NCI-H1092 (cell line): ENCODE data around the gene MYLK2.

Source experiments
- DNase-seq: peaks from one replicate; lab custom pipeline; 2025; lab: John Stamatoyannopoulos, UW

MYLK2 gene

DNA sequence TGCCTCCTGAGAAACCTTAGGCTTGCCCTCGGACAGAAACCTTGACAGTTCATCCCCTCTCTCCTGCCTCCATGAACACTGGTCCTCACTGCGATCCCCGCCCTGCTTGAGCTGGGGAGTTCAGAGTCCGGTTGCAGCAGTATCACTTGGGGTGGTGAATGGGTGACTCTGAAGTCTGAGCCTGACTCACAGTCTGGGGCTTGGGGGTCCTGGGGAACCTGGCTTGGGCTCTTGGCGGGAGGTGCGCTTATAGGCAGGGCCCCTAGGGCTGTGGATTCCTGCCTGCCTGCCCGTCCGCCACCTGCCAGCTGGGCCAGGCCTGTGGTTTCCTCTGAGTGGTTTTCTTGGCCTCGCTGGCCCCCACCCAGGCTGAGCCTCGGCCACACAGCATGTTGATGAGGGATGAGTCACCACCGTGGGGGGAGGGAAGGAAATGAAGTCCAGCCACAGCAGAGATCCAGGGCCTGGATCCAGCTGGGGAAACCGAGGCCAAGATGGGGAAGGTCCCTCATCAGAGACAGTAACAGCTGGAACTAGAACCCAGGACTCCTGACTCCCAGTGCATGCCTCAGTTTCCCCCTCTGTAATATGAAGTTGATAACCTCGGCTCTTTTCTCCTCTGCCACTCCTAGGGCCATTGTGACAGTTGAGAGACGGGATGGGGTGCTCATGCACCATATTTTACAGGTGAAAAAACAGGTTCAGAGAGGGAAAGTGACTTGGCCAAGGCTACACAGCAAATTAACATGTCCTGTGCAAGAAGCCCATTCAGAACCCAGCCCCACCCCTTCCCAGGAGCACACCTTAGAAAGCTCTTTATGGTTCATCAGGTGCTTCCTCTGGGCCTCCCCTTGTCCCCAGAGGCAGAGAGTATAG is 17.1 kb downstream of the MYLK2 start:
- no peak for DNase-seq

DNA sequence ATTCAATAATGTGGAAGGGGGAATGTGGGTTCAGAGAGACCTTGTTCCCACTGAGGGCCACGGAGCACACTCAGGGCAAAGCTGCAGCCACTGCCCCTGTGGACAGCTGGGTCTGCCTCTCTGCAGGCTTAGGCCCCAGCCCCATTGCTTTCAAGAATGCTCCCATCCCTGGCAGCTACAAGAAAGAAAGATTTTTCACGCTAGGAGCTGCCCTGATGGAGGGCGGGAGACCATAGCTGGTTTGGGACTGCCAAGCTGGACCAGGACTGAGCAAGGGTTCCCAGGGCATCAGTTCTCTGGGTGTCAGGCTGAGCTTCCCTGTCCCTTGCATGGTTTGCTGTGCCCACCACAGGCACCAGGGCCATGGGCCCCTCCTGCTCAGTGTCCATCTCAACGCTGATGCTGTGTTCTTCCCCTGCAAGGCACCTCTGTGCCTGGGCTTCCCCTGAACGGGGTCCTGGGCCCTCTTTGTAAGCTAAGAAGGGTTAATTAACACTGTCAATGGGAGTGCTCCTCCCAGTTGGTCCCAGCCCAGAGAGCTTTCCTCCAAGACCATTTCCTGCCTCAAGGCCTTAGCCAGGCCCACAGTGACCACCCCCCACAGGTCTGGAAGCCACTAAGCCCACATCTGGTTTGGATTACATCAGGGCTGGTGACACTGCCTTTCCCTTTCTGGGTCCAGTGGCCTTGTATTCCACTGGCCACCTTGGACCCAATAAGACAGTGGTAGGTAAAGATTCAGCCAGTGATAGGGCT is 17.9 kb downstream of the MYLK2 start:
- no peak for DNase-seq

DNA sequence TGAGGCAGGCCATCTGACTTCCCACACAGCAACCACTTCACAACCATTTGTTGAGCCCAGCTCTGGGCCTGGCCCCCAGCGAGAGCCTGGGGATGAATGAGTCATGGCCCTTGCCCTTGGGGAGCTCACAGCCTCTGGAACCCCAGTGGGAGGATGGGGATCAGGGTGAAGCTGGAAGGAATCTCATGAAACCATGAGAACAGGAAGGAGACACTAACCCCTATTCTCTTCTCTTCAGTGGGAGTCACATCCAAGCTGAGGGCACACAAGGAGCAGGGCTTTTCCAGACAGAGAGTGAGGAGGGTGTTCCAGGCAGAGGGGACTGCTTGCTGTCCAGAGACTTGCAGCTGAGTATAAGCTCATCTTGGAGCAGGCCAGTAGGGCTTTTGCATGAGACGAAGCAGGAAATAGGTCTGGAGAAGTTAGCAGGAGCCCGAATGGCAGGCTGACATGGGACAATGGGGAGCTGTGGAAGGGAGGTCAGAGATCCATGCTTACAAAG is 18.8 kb downstream of the MYLK2 start:
- no peak for DNase-seq

DNA sequence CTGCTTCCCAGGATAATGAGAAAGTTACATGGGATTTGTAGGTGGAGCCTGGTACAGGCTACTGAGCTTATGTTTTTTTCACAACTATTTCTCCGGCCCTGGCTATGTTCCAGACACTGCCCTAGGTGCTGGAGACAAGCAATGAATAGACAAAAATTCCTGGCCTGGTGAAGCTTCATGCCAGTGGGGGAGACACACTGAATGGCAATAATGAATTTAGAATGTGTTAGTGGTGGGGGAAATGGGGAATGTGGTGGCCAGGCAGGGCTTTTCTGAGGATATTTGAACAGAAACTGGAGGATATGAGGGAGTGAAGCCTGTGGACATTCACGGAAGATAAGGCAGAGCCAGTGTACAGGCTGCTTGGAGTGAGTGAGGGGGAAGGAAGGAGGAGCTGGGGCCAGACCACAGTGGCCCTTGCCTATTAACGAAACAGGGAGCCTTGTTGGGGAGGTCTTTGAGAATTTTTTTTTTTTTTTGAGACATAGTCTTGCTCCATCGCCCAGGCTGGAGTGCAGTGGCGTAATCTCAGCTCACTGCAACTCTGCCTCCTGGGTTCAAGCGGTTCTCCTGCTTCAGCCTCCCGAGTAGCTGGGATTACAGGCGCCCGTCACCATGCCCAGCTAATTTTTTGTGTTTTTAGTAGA is 19.6 kb downstream of the MYLK2 start:
- no peak for DNase-seq

DNA sequence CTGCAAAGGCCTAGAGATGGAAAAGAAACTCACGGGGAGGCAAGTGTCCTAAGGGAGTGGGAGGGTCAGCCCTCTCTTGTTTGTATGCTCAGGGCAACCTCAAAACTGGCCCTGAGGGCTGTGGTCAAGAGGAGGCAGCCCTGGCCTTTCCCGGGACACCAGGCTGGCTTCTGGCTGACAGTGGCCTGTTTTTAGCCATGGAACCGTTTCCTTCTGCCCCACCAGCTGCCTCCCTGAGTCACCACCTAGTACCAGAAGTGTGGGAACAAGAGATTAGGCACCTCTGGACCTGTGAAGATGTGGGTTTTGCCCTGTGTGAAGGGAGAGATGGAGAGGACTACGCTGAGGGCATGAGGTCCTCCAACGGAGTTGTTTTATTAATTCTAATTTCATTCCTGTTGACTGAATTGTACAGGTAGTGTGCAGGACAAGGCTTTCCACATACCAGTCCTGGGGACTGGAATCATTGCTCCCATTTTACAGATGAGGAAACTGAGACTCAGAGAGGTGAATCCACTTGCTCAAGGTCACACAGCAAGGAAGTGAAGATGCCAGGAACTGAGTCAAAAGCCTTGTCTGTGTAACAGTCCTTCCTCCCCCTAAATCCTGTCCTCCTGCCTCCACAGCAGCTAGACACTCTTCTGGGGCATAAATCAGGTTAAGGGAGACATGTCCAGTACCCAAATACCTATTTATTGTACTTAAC is 20.8 kb downstream of the MYLK2 start:
- DNase-seq, result no peak

DNA sequence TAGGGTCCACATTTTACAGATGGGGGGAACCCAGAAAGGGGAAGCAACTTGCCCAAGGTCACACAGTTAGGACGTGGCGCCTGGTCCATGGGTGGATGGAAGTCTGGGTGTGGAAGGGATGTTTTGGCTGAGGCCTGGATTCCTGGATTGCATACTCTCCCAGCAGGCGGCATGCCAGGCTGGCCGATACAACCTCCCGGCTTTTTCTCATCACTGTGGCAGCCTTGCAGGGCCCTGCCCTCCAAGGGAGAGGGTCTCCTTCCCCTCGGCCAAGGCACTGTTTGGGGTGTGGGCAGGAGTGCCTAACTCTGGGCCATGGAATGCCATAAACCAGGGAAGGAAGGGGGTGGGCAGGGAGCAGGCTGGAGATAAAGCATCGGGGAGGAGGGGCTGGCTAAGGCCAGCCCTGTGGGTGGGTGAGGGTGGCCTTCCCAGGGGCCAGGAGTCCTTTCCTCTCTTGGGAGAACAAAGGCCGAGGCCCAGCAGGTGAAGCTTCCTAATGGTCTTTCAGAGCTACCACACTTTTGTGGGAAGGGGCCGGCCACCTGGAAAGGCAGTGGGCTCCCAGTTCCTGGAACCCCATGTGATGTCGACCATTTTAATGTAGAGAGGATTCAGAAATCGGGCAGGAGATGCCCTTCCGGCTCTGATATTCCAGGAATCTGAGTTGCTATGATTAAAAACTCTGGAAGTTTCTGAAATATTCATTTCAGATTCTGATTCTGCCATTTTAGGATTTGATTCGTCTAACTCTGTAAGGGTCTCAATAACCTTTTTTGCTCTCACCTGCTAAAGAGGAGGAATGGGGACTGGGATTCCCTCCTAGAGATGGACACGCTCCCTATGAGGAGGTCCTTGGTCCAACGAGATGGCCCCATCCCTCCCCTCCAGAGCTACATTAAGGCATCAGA is 22.0 kb downstream of the MYLK2 start:
- DNase-seq, result no peak

DNA sequence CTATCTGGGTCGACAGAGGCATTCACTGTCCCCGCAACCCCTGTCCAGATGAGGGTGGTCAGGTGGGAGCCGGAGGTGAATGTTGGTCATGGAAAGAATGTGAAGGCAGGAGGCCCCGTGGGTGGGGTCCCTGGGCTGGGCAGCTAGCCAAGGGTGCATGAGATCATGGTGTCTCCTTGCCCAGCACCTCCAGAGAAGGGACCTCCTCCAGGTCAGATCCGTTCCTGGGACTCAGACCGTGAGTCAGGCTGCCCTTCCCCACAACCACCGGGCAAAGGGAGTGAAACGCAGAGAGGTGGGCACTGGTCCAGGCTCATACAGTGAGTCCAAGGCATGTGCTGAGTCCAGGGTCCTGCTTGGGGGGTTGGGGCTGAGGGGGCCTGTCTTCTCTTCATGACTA is 22.8 kb downstream of the MYLK2 start:
- no peak for DNase-seq

DNA sequence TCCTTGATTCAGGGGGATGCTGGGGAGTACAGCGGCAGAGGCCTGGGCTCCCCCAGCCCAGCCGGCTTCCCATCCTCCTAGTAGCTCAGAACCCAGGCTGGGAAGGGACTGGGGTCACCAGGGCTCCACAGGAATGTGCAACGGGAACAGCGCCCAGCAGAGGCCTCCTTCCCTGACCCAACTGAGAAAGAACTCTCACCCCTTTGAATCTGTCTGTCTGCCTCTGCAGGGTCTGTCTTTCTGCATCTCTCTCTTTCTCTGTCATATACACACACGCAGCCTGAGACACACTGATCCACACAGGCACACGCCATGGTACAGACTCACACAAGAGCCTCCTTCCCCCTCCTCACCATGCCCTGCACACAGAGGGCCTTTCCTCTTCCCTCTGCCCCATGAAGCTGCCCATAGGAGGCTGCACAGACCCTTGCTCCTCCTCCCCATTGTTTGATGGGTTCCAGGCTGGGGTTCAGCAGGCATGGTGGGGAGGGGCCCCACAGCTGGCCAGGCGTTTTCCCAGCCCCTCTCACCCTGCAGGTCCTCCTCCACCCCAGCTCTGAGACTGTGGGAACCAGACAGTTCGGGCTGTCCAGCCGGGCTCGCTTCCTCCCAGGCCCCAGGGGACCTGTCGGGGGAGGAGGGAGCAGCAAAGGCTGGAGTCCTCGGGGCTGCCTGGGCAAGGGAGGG is 23.5 kb downstream of the MYLK2 start:
- DNase-seq, result no peak

DNA sequence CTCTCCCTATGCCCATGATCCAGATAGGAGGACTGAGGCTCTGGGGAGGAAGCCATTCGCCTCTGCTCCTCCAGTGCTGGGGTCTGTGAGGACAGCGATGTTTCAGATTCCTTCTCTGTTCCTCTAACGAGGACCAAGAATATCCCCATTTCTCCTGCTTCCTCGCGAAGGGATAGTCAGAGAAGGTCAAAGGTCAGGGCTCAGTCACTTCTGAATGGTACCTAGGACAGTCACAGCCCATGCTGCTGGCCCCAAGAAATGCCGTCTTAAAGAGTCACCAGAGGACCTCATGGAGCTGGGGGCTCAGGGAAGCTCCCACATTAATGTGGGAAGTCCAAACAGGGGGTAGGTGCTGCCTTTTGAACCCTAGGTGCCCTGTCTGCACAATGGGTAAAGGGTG is 24.1 kb downstream of the MYLK2 start:
- DNase-seq, result no peak

DNA sequence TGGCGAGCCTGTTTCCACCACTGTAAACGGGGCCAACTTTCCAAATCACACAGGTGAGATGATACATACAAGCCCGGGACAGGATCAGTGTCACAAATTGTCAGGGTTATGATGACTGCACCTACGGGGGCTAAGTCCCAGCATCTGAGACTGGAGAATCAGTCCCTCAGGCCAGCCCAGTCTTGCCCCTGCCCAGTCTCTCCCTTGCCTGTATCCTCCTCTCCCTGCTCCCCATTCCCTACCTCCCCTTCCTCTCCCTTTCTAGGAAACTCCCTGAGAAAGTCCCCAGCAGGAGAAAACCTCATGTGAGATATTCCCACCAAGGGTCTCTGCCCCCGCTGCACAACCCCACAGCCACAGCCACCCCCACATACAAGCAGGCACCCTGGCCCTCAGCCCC is 24.7 kb downstream of the MYLK2 start:
- DNase-seq, result no peak

DNA sequence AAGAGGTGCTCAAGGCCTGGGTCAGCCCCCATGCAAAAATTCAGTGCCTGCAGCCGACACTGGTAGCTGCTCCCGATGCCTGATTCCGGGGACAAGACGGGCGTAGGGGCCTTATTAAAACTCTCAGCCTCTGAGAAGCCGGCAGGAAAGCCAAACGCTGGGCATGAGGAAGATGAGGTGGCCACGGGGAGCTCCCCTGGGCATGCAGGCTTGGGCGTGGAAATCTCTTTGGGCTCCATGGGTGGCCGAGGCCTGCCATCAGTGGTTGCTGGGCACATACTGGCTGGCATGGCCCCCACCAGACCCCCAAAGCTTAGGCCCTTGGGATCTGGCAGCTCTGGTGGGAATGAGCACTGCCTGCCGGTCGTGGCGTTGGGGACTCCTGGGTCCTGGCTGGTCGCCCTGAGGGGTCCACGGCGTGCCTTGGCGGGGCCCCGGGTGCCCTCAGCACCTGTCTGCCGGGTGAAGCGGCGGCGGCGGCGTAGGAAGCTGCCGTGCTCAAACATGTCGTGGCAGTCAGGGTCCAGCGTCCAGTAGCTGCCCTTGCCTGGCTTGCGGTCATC is 25.7 kb downstream of the MYLK2 start:
- no peak for DNase-seq

DNA sequence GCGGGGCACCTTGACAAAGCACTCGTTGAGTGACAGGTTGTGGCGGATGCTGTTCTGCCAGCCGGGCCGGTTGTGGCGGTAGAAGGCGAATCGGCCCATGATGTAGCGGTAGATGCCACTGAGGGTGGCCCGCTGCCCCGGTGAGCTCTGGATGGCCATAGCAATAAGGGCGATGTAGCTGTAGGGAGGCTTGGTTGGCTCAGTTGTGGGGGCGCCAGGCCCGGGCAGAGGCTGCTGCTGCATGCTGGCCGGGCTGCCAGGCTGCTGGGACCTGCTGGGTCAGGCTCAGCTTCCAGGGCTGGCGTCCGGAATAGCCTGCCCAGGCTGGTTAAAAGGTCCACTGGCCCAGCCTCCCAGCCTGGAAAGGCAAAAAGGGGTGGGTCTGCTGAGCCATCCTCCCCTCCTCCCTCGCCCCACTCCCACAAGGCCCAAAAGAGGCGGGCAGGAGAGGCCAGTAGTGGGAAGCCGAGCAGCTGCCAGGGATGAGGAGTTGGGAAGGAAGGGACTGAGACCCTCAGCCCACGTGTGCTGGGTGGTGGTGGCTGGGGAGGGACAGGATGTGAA is 26.2 kb downstream of the MYLK2 start, which contains the start of gene FOXS1:
FOXS1 (minus strand) TSS at position 305 of the 564 bp plus-strand sequence; CDS start at position 243, 62 bp downstream.
- no peak for DNase-seq

DNA sequence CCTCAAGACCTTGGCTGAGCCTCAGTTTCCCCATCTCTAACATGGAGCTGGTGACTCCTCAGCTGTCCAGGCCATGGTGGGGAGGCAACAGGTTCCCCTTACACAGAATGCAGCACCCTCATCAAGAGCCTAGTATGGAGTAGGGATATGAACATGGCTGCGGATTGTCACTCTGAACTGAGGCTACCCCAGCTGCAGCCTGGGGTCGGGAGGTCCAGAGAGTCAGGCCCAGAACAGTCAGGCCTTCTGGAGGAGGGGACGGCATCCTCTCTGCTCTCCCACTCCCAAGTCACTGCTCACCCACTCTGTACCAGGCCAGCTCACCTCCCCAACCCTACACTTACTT is 27.6 kb downstream of the MYLK2 start:
- no peak for DNase-seq

DNA sequence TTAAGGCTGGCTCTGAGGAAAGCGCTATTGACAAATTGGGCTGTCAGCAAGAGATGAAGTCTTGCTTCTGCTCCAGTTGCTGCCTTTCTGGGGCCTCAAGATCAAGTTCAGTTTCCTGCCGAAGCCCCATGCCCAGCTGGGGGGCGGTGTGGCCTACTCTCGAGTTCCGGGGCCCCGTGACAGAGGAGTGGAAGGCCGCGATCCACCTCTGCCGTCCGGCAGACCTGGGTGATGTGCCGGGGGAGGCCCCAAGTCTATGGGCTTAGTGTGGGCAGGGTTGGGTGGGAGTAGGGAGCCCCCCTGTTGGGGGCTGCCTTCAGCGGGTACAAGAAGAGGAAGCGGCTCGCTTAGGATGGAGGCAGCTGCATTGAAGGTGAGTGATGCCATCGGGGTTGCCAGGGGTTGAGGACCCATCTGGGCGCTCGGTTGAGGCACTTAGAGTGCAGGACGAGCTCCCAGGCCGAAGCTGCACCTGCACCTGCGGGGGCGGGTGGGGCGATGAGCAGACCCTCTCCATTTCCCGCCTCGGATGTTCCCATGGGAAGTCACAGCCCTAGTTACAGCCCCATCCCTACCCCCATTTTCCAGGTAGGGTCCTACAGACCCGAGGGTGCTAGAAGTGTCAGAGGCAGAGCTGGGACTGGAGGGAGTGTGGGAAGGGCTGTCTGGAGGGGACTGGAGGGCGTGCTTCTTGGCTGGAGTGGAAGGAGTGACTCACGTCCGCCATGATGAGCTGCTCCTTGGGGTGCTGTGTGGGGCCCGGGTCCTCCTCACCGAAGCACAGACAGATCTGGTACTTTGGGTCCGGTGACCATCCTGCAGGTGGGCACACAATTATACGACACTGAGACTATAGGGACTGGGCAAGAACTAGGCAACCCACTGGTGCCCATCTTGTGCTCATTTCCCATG is 29.2 kb downstream of the MYLK2 start:
- DNase-seq, result no peak

DNA sequence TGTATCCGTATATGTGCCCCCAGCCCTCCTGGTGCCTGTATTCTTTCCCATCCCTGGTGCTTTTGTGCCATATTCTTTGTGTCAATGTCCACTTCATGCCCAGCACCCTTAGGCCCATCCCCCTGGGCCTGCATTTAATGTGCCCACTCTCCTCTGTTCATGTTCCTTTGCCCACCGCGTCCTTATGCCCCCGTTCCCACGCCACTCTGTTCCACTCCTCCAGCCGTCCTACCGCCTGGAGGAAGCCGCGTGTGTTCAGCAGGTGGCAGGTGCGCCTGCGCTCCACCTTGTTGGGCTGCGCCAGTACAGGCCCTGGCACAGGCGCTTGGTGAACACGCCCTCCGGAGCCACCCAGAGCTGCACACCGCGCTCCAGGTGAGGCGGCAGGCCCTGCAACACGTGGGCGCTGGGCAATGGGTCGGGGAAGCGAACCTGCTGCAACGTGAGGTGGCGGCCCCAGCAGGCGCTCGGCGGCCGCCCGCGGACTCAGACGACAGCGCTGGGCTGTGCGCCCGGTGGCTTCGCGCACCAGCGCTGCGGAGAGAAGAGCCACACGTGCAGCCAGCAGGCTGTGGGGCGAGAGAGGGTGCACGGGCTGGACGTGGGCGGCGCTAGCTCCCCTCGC is 30.3 kb downstream of the MYLK2 start:
- DNase-seq, result no peak

DNA sequence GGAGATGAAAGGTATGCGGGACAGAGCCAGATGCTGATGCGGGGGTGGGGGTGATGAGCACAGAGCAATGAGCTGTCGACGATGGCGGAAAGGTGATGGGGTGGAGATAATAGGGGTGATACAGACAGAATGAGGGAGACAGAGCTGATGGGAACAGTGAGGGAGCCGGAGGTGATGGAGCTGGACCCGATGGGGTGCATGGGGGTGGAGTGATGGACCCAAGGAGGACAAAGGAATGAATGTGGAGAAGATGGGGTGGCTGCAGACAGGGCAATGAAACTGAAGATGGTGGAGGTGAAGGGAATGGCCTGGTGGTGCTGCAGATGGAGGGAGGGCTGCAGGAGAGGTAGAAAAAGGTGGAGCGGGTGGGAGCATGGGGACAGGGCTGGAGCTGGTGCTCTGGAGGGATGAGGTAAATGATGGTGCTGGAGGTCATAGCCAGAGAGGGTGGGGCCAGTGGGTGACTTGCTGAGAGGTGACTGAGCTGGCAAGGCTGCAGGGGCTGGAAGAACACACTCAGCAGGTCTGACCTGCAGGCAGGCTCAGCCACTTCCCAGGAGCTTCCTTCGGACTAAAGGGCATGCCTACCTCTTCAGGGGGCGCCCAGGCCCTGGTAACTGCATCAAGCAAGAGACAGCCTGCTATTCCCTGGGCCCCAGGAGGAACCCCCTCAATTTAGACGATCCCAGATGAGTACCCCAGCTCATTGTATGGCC is 32.2 kb downstream of the MYLK2 start:
- no peak for DNase-seq

DNA sequence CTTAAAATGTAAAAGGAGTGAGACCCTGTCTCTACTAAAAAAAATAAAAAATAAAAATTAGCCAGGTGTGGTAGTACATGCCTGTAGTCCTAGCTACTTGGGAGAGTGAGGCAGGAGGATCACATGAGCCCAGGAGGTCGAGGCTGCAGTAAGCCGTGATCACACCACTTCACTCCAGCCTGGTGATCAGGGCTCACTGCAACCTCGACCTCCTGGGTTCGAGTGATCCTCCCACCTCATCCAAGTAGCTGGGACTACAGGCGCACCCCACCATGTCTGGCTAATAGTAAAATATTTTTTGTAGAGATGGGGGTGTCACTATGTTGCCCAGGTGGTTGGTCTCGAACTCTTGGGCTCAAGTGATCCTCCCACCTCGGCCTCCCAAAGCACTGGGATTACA is 34.3 kb downstream of the MYLK2 start:
- no peak for DNase-seq
